Panc1 (cell line): ENCODE measurements around the gene STON1. TPM values are rescaled to one million over a fixed set of nuclear protein-coding genes. Genes with fewer than 3 reads are reported as not detected.

Experiments
- ATAC-seq: fragments of 200-7000 bp; cut with Tn5 transposase; 2 replicates; pipeline ENCODE4 v1.9.1; 2020; ENCODE audit warnings: mild to moderate bottlenecking, moderate library complexity
- BruUV-seq: library from RNA; stranded (reverse); fragments of 400-500 nt; replicated peaks from 2 replicates; lab custom pipeline; 2021; lab: Mats Ljungman, UMichigan
- CTCF ChIA-PET: fragments of 300-600 bp; sonication (Branson Sonifier 250); formaldehyde crosslinking; loops from one replicate; lab custom pipeline; 2022; ENCODE audit warnings: antibody characterized with exemption; lab: Charles Lee
- POLR2A ChIA-PET: fragments of 300-600 bp; sonication (Branson Sonifier 250); formaldehyde crosslinking; loops from one replicate; lab custom pipeline; 2022; ENCODE audit warnings: antibody characterized with exemption; lab: Charles Lee
- DNase-seq: peaks from one replicate; pipeline ENCODE4 v3.0.0-alpha.2; 2010; ENCODE audit warnings: low read depth, low spot score
- H3K27ac ChIP-seq: 2 replicates; pipeline ENCODE4 v1.5.1; 2011; ENCODE audit warnings: mild to moderate bottlenecking, low read length, inconsistent platforms
- H3K27me3 ChIP-seq: fragments of 200-500 bp; sonication (Bioruptor generic); 2 replicates; pipeline ENCODE4 v1.6.0; 2014; ENCODE audit warnings: low read length, inconsistent platforms; ENCODE audit not compliant: control insufficient read depth, insufficient read depth
- H3K36me3 ChIP-seq: fragments of 200-500 bp; sonication (Bioruptor generic); 2 replicates; pipeline ENCODE4 v1.5.1; 2014; ENCODE audit warnings: inconsistent platforms, mild to moderate bottlenecking, low read length, moderate library complexity; ENCODE audit not compliant: control insufficient read depth, insufficient read depth
- H3K4me1 ChIP-seq: 2 replicates; pipeline ENCODE4 v1.5.1; 2011; ENCODE audit warnings: inconsistent platforms, mild to moderate bottlenecking, low read length, moderate library complexity; ENCODE audit not compliant: control insufficient read depth, insufficient read depth
- H3K4me3 ChIP-seq, 2 experiments: 2 replicates each; pipeline ENCODE4 v1.5.1; 2011 to 2012; ENCODE audit warnings: low read depth in 2 of 2, low read length in 2 of 2, mild to moderate bottlenecking in 2 of 2, inconsistent platforms in 1 of 2, moderate library complexity in 1 of 2
- H3K9me3 ChIP-seq: fragments of 200-500 bp; sonication (Bioruptor generic); 2 replicates; pipeline ENCODE4 v1.5.1; 2014; ENCODE audit warnings: low read depth, mild to moderate bottlenecking, inconsistent platforms, low read length, moderate library complexity; ENCODE audit not compliant: control insufficient read depth, insufficient read depth
- CTCF ChIP-seq: fragments of 450-650 bp; IDR thresholded peaks from 2 replicates; pipeline ENCODE4 v1.5.1; 2017; ENCODE audit warnings: mild to moderate bottlenecking
- POLR2AphosphoS5 ChIP-seq: IDR thresholded peaks from 2 replicates; pipeline ENCODE4 v1.6.1; 2012; ENCODE audit warnings: mild to moderate bottlenecking, low read depth, low read length, moderate library complexity
- REST ChIP-seq, 2 experiments: IDR thresholded peaks; 2 replicates each; pipeline ENCODE4 v1.6.1; 2011 to 2012; ENCODE audit warnings: low read depth in 2 of 2, control low read depth in 1 of 2, low read length in 1 of 2, mild to moderate bottlenecking in 1 of 2, moderate library complexity in 1 of 2; ENCODE audit not compliant: insufficient read depth in 1 of 2
- SIN3A ChIP-seq: IDR thresholded peaks from 2 replicates; pipeline ENCODE4 v1.6.1; 2012; ENCODE audit warnings: low read depth, mild to moderate bottlenecking, low read length, moderate library complexity, borderline replicate concordance; ENCODE audit not compliant: insufficient read depth
- TCF7L2 ChIP-seq: IDR thresholded peaks from 2 replicates; pipeline ENCODE4 v1.6.1; 2011; ENCODE audit warnings: mild to moderate bottlenecking, low read depth, low read length, inconsistent platforms
- in situ Hi-C: cut with HindIII; loops from 2 replicates; pipeline ENCODE4 v1.10.0; 2016; ENCODE audit warnings: low sequenced_read_pairs, low pct_unique_long_range_greater_than_20kb
- intact Hi-C: fragments of 100-400 bp; cut with micrococcal nuclease; formaldehyde crosslinking; loops from one replicate; pipeline ENCODE4 v1.10.0; 2022; ENCODE audit not compliant: unreplicated experiment
- total RNA-seq: library from RNA; stranded (reverse); gene quantifications from one replicate; pipeline ENCODE4 v1.2.1, GENCODE V29; 2021; ENCODE audit not compliant: unreplicated experiment

Gene STON1
- total RNA-seq, 1 experiment from 2014 or later = 0.92 TPM

- TF ChIP-seq SIN3A (no peak), POLR2AphosphoS5 (no peak), REST (IDR thresholded peaks at IDR 0.05; ENCODE audit: insufficient read depth in 1 of 2, low read depth in 2 of 2, low read length in 1 of 2) (no peak), CTCF (no peak), TCF7L2 (no peak)
- POLR2A ChIA-PET = no interaction called here
- ATAC-seq (no peak), DNase-seq (no peak)
- Histone ChIP-seq H3K4me1 (no peaks in the 10 kb centered on the region), H3K27ac (no peak overlapping the region), H3K4me3 (no peak overlapping the region), H3K27me3 (no peaks in the 10 kb centered on the region), H3K9me3 (no peaks in the 10 kb centered on the region), H3K36me3 (no peaks in the 10 kb centered on the region)
- intact Hi-C loops (no loop called here), in situ Hi-C loops (no loop called here)
- no TSS peak for BruUV-seq
- CTCF ChIA-PET = no interaction called here
Observed at GRCh38 chr2:48633143-48633542, 103.2 kb downstream of the STON1 start.

DNA sequence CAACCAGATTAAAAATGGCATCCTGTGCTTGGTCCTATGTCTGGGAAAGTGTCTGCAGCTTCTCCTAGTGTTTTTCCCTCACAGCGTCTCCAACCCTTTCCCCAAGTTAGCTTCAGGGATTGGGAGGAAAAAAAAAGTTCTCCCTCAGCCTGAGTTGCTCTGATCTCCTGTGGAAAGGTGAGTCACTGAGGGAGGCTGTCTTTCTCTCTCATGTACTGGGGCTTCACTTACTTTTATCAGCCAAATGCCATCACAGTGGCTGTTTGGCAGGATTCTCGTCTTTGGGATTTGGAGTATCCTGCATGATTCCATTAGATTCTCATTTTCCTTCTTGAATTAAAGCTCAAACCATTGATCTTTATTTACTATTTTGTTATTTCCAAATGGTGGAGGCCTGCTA lies 105.8 kb downstream of the STON1 start:
- intact Hi-C loops (no loop called here), in situ Hi-C loops (no loop called here)
- TF ChIP-seq POLR2AphosphoS5 = no peak
- TF ChIP-seq TCF7L2 = no peak
- no peak for TF ChIP-seq SIN3A
- no peak for TF ChIP-seq REST (IDR thresholded peaks at IDR 0.05; ENCODE audit: insufficient read depth in 1 of 2, low read depth in 2 of 2, low read length in 1 of 2)
- TF ChIP-seq CTCF = no peak
- Histone ChIP-seq H3K9me3 (no peaks in the 10 kb centered on the region), H3K27ac (no peak overlapping the region), H3K27me3 (no peaks in the 10 kb centered on the region), H3K4me1 (no peaks in the 10 kb centered on the region), H3K4me3 (no peak overlapping the region), H3K36me3 (no peaks in the 10 kb centered on the region)
- ATAC-seq = no peak
- no peak for DNase-seq
- ChIA-PET POLR2A (no interaction called here), CTCF (no interaction called here)
- BruUV-seq = no TSS peak
